HFFc6 (cell line): ENCODE data around the gene NUDT9. TPM values are rescaled to one million over a fixed set of nuclear protein-coding genes. Genes with fewer than 3 reads are reported as not detected.
A peak's percentile ranks its signal among the peaks of the same experiment; 100 is the strongest.
"Not testable (repeated sequence)": the region's sequence is repeated elsewhere in the genome, so short reads cannot be mapped to it uniquely, and the experiment has no call there.

Experiments
- DNase-seq: peaks from one replicate; pipeline ENCODE4 v3.0.0-alpha.2; 2018
- H3K27ac Mint-ChIP-seq: 2 replicates; pipeline ENCODE4 v1.8.0; 2020; ENCODE audit warnings: mild to moderate bottlenecking, mixed read lengths
- H3K27me3 Mint-ChIP-seq: 2 replicates; pipeline ENCODE4 v1.8.0; 2021; ENCODE audit warnings: mild to moderate bottlenecking, moderate library complexity, mixed read lengths; ENCODE audit not compliant: insufficient read depth
- H3K36me3 Mint-ChIP-seq: 2 replicates; pipeline ENCODE4 v1.8.0; 2021; ENCODE audit warnings: low read depth, mixed read lengths
- H3K4me1 Mint-ChIP-seq: 2 replicates; pipeline ENCODE4 v1.8.0; 2020; ENCODE audit warnings: low read depth, mixed read lengths
- H3K4me3 Mint-ChIP-seq: 2 replicates; pipeline ENCODE4 v1.8.0; 2020; ENCODE audit warnings: mild to moderate bottlenecking, moderate library complexity, mixed read lengths
- H3K9me3 Mint-ChIP-seq: 2 replicates; pipeline ENCODE4 v1.8.0; 2020; ENCODE audit warnings: mild to moderate bottlenecking, mixed read lengths
- CTCF ChIP-seq: fragments of 200-600 bp; sonication (generic); IDR thresholded peaks from 2 replicates; pipeline ENCODE4 v1.5.0; 2021; ENCODE audit warnings: antibody characterized with exemption, mild to moderate bottlenecking
- total RNA-seq, 6 experiments: library from RNA; stranded (reverse); fragmentation: NEBNext Ultra II Directional; extraction: Animal tissue kit (Norgen Biotek cat#: 25700); gene quantifications; 2 replicates in 1 of 6; 3 replicates in 5 of 6; pipeline ENCODE4 v1.2.3, GENCODE V29; 2021

Gene NUDT9
- total RNA-seq, 6 experiments from 2014 or later, result 21.3 to 28.0 (median 23.4) TPM

GRCh38 chr4:87416965-87417364 is 5.4 kb upstream of the NUDT9 start:
- no peak for DNase-seq
- TF ChIP-seq CTCF, result no peak
- no peaks in the 10 kb centered on the region; the same call in 1 of the 2 replicates for H3K4me1 Mint-ChIP-seq
- no peaks in the 10 kb centered on the region for H3K36me3 Mint-ChIP-seq
- H3K27ac Mint-ChIP-seq, result no peak overlapping the region
- no peak overlapping the region for H3K4me3 Mint-ChIP-seq
- H3K9me3 Mint-ChIP-seq, result no peaks in the 10 kb centered on the region
- no peaks in the 10 kb centered on the region; the same call in 1 of the 2 replicates for H3K27me3 Mint-ChIP-seq

- not testable (repeated sequence) for H3K9me3 Mint-ChIP-seq, H3K27me3 Mint-ChIP-seq, H3K27ac Mint-ChIP-seq, H3K4me1 Mint-ChIP-seq, DNase-seq, H3K4me3 Mint-ChIP-seq, H3K36me3 Mint-ChIP-seq
Measured at GRCh38 chr4:87418410-87418809, 4.0 kb upstream of the NUDT9 start.

GRCh38 chr4:87419578-87420249 is 2.7 kb upstream of the NUDT9 start:
- no peaks in the 10 kb centered on the region for H3K9me3 Mint-ChIP-seq
- DNase-seq, result no peak
- no peak overlapping the region for H3K27ac Mint-ChIP-seq

GRCh38 chr4:87420276-87420830 is 2.0 kb upstream of the NUDT9 start:
- Mint-ChIP-seq H3K9me3 (no peaks in the 10 kb centered on the region), H3K27ac (no peak overlapping the region), H3K4me1 (peaks cover 21% of the 10 kb centered on the region), H3K36me3 (no peaks in the 10 kb centered on the region), H3K4me3 (no peak overlapping the region), H3K27me3 (no peaks in the 10 kb centered on the region; the same call in 1 of the 2 replicates)
- TF ChIP-seq CTCF, result no peak
- no peak for DNase-seq

More at GRCh38 chr4:87419578-87420249, 2.7 kb upstream of the NUDT9 start:
- no peaks in the 10 kb centered on the region; the same call in 1 of the 2 replicates for H3K27me3 Mint-ChIP-seq
- peaks cover 15% of the 10 kb centered on the region for H3K4me1 Mint-ChIP-seq
- no peak for TF ChIP-seq CTCF
- H3K36me3 Mint-ChIP-seq, result no peaks in the 10 kb centered on the region
- H3K4me3 Mint-ChIP-seq, result no peak overlapping the region

- TF ChIP-seq CTCF, result no peak
- peak overlapping the region; percentile 98 for H3K4me3 Mint-ChIP-seq
- no peaks in the 10 kb centered on the region for H3K9me3 Mint-ChIP-seq
- peaks cover 35% of the 10 kb centered on the region for H3K4me1 Mint-ChIP-seq
- H3K27me3 Mint-ChIP-seq, result no peaks in the 10 kb centered on the region; the same call in 1 of the 2 replicates
- H3K36me3 Mint-ChIP-seq, result no peaks in the 10 kb centered on the region
- DNase-seq, result no peak
- peak overlapping the region; percentile 99 for H3K27ac Mint-ChIP-seq
Measured at GRCh38 chr4:87423317-87424098, 1.1 kb downstream of the NUDT9 start.

GRCh38 chr4:87424099-87424543 is 1.7 kb downstream of the NUDT9 start:
- not testable (repeated sequence) for DNase-seq, H3K36me3 Mint-ChIP-seq, H3K27me3 Mint-ChIP-seq, H3K9me3 Mint-ChIP-seq
- Mint-ChIP-seq H3K4me1 (peaks cover 40% of the 10 kb centered on the region), H3K4me3 (peak overlapping the region; percentile 98), H3K27ac (peak overlapping the region; percentile 99)
